HUES64 (cell line): ENCODE results near the gene PRKCD.

Experiments used
- H3K27ac ChIP-seq: 2 replicates; pipeline ENCODE4 v1.7.0; 2013; ENCODE audit warnings: low read depth, low read length, inconsistent platforms
- H3K27me3 ChIP-seq: 2 replicates; pipeline ENCODE4 v1.6.1; 2013; ENCODE audit warnings: mild to moderate bottlenecking, low read length; ENCODE audit not compliant: insufficient read depth
- H3K36me3 ChIP-seq: 2 replicates; pipeline ENCODE4 v1.6.1; 2013; ENCODE audit warnings: mild to moderate bottlenecking, low read length; ENCODE audit not compliant: insufficient read depth
- H3K4me1 ChIP-seq: 2 replicates; pipeline ENCODE4 v1.6.1; 2013; ENCODE audit warnings: mild to moderate bottlenecking, low read length, moderate library complexity; ENCODE audit not compliant: insufficient read depth
- H3K4me3 ChIP-seq: 2 replicates; pipeline ENCODE4 v1.5.1; 2013; ENCODE audit warnings: mild to moderate bottlenecking, low read length, moderate library complexity
- H3K9ac ChIP-seq: 2 replicates; pipeline ENCODE4 v1.6.1; 2013; ENCODE audit warnings: mild to moderate bottlenecking, low read depth, low read length
- H3K9me3 ChIP-seq: 2 replicates; pipeline ENCODE4 v1.6.1; 2013; ENCODE audit warnings: low read depth, low read length; ENCODE audit not compliant: insufficient read depth
- WGBS: fragments of 150-250, 120-280 bp; methylation state at CpG from one replicate; pipeline ENCODE4 v1.1.7; 2013; ENCODE audit warnings: missing lambda C conversion rate; 5-methylcytosine and 5-hydroxymethylcytosine counted together

Gene PRKCD

DNA sequence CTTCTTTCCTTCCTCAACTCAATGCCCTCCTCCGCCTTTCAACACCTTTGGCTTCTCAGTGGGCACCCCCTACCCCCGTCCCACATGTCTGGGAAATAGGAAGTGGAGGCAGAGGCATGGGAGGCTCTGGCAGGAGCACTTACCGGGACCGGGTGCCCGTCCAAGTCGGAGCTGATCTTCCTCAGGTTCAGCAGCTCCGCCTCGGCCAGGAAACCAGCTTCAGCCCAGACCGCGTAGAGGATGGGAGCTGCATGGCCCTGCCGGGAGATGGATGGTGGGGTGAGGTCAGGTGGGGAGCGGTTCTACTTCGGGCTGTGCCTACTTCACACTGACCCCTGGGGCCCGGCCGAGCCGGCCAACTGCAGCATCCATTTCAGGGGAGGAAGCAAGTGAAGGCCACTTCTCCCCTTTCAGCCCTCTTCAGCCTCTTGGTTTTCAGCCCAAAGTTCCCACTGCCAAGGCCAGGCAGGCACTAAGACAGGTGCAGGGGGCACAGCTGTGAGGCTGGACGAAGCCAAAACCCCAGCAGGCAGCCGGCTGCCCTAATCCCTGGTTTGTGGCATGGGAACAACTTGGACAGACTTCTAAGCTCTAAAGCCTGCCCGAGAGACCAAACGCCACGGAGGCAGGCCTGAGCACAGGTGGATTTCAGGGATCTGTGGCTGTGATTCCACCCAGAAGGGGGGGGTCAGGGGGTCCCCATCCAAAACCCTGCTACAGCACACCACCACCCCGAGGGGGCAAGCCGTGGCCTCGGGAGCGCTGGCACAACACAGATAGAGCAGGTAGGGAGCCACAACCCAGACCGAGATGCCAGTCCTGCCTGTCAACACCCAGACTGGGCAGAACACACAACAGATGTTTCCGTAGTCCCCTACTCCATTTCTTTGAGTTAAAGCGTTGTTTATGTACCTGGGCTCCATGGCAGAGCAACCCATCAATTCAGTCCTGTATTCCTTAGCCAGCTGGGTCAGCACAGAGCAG, 80.3 kb downstream of the PRKCD start:
- H3K9me3 ChIP-seq: no peaks in the 10 kb centered on the region
- peaks cover 13% of the 10 kb centered on the region for H3K4me1 ChIP-seq
- peaks cover 75% of the 10 kb centered on the region for H3K36me3 ChIP-seq
- WGBS: 91% methylated on average over 28 of the region's 28 CpGs
- no peak overlapping the region for H3K4me3 ChIP-seq
- H3K27me3 ChIP-seq: no peaks in the 10 kb centered on the region
- H3K9ac ChIP-seq: no peak overlapping the region
- no peak overlapping the region for H3K27ac ChIP-seq

DNA sequence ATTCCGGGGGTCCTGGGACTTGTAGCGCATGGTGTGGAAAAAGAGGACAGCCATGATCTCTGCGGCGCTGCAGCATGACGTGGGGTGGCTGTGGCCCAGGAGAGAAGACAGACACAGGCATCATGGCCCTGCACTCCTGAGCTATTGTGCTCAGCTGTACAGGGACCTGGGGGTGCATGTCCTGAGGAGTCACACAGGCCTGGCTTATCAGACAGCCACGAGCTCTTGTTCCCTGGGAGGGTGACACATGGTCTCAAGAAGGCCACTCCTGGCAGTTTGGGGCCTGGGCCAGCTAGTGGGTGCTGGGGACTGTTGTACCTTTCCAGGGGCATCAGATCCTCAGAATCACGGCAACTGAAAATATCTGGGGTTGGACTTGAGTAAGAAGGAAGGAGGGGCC, 81.1 kb downstream of the PRKCD start:
- peaks cover 68% of the 10 kb centered on the region for H3K36me3 ChIP-seq
- 96% methylated on average over 7 of the region's 7 CpGs for WGBS
- peaks cover 13% of the 10 kb centered on the region for H3K4me1 ChIP-seq
- no peak overlapping the region; the same call in 1 of the 2 replicates for H3K9ac ChIP-seq
- peak overlapping the region; percentile 53; the same call in 1 of the 2 replicates for H3K27ac ChIP-seq
- H3K4me3 ChIP-seq: no peak overlapping the region
- no peaks in the 10 kb centered on the region for H3K27me3 ChIP-seq
- H3K9me3 ChIP-seq: no peaks in the 10 kb centered on the region
